HG02885 (cell line): ENCODE results near the gene TNNC1.

Experiments used
- ATAC-seq: cut with Tn5 transposase; IDR thresholded peaks from one replicate; pipeline ENCODE4 v1.9.1; 2021; ENCODE audit warnings: mild to moderate bottlenecking; ENCODE audit not compliant: unreplicated experiment, poor library complexity

The TNNC1 gene

GRCh38 chr3:52484680-52485461, 31.0 kb upstream of the TNNC1 start:
- no peak for ATAC-seq

GRCh38 chr3:52483577-52484381, 29.9 kb upstream of the TNNC1 start:
- no peak for ATAC-seq

- ATAC-seq = no peak
These were observed 29.2 kb upstream of the TNNC1 start for GRCh38 chr3:52483081-52483480.

- ATAC-seq = no peak
These were observed 28.1 kb upstream of the TNNC1 start for GRCh38 chr3:52481819-52482521.

GRCh38 chr3:52480768-52481715, 27.2 kb upstream of the TNNC1 start:
- no peak for ATAC-seq

GRCh38 chr3:52479877-52480575, 26.2 kb upstream of the TNNC1 start:
- no peak for ATAC-seq

GRCh38 chr3:52479037-52479876, 25.4 kb upstream of the TNNC1 start:
- no peak for ATAC-seq

- ATAC-seq = no peak
These were observed 23.9 kb upstream of the TNNC1 start for GRCh38 chr3:52477796-52478095.

- ATAC-seq = no peak
These were observed 23.4 kb upstream of the TNNC1 start for GRCh38 chr3:52477076-52477795.

GRCh38 chr3:52473026-52473425, 19.2 kb upstream of the TNNC1 start:
- ATAC-seq = no peak

GRCh38 chr3:52472239-52473000, 18.6 kb upstream of the TNNC1 start:
- ATAC-seq = no peak

- ATAC-seq = no peak
These were observed 17.8 kb upstream of the TNNC1 start for GRCh38 chr3:52471371-52472238.

GRCh38 chr3:52470920-52471319, 17.1 kb upstream of the TNNC1 start:
- ATAC-seq = no peak

GRCh38 chr3:52469001-52469400, 15.2 kb upstream of the TNNC1 start:
- no peak for ATAC-seq

- no peak for ATAC-seq
These were observed 14.5 kb upstream of the TNNC1 start for GRCh38 chr3:52468336-52468735.

GRCh38 chr3:52463416-52463815, 9.6 kb upstream of the TNNC1 start:
- no peak for ATAC-seq
